Erythroblast (primary cell): ENCODE measurements around the gene INS.

Source experiments
- GATA1 ChIP-seq: IDR thresholded peaks from 2 replicates; pipeline ENCODE4 v1.6.1; 2011; ENCODE audit warnings: low read depth, mild to moderate bottlenecking, control low read depth, low read length, moderate library complexity
- POLR2A ChIP-seq: IDR thresholded peaks from 2 replicates; pipeline ENCODE4 v1.6.1; 2011; ENCODE audit warnings: mild to moderate bottlenecking, low read length

DNA sequence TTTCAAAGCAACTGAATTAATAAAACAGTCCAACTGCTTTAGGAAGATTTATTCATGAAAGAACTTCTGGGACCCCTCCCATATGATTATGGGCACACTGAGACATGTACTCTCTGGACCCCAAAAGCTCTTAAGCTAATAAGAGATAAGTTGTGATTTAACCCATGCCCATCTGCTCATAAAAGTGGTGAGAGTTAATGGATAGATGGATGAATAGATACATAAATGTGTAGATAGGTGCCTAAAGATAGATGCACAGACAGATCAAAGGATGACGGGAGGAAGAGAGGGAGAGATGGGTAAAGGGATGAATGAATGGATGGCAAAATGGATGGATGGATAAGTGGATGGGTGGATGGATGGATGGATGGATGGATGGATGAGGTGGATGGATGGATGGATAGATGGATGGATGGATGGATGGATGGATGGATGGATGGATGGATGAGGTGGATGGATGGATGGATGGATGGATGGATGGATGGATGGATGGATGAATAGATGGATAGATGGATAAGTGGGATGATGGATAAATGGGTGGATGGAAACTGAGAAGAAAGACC lies 40.0 kb upstream of the INS start:
- no peak for TF ChIP-seq POLR2A
- no peak for TF ChIP-seq GATA1
